ENCODE results near the gene RHOBTB3.

The RHOBTB3 gene

GRCh38 chr5:95718738-95719137, 12.4 kb upstream of the RHOBTB3 start:
- H3K36me3 ChIP-seq: no peaks in the 10 kb centered on the region
- no peak for TF ChIP-seq CTCF (IDR thresholded peaks at IDR 0.05; ENCODE audit: low read depth, low read length)
- no peak overlapping the region for H3K27ac ChIP-seq
- no peak for DNase-seq
- H3K27me3 ChIP-seq (ENCODE audit: insufficient read depth, low read depth, severe bottlenecking): no peaks in the 10 kb centered on the region
- no peak overlapping the region for H3K4me3 ChIP-seq (ENCODE audit: low read depth, low read length)
- H3K9me3 ChIP-seq (ENCODE audit: severe bottlenecking): no peaks in the 10 kb centered on the region

GRCh38 chr5:95720094-95720786, 10.9 kb upstream of the RHOBTB3 start:
- H3K9me3 ChIP-seq (ENCODE audit: severe bottlenecking): no peaks in the 10 kb centered on the region
- no peaks in the 10 kb centered on the region for H3K27me3 ChIP-seq (ENCODE audit: insufficient read depth, low read depth, severe bottlenecking)
- H3K36me3 ChIP-seq: no peaks in the 10 kb centered on the region
- H3K4me3 ChIP-seq (ENCODE audit: low read depth, low read length): no peak overlapping the region
- DNase-seq: no peak
- no peak for TF ChIP-seq CTCF (IDR thresholded peaks at IDR 0.05; ENCODE audit: low read depth, low read length)
- H3K27ac ChIP-seq: no peak overlapping the region

GRCh38 chr5:95721582-95722295, 9.4 kb upstream of the RHOBTB3 start:
- no peak overlapping the region for H3K4me3 ChIP-seq (ENCODE audit: low read depth, low read length)
- no peaks in the 10 kb centered on the region for H3K36me3 ChIP-seq
- no peak overlapping the region for H3K27ac ChIP-seq
- no peaks in the 10 kb centered on the region for H3K9me3 ChIP-seq (ENCODE audit: severe bottlenecking)
- no peak for DNase-seq
- TF ChIP-seq CTCF (IDR thresholded peaks at IDR 0.05; ENCODE audit: low read depth, low read length): no peak
- no peaks in the 10 kb centered on the region for H3K27me3 ChIP-seq (ENCODE audit: insufficient read depth, low read depth, severe bottlenecking)

GRCh38 chr5:95723632-95724369, 7.3 kb upstream of the RHOBTB3 start:
- no peak overlapping the region for H3K27ac ChIP-seq
- H3K4me3 ChIP-seq (ENCODE audit: low read depth, low read length): no peak overlapping the region
- H3K9me3 ChIP-seq (ENCODE audit: severe bottlenecking): no peaks in the 10 kb centered on the region
- H3K36me3 ChIP-seq: no peaks in the 10 kb centered on the region
- no peak for TF ChIP-seq CTCF (IDR thresholded peaks at IDR 0.05; ENCODE audit: low read depth, low read length)
- DNase-seq: no peak
- H3K27me3 ChIP-seq (ENCODE audit: insufficient read depth, low read depth, severe bottlenecking): no peaks in the 10 kb centered on the region

GRCh38 chr5:95725071-95725820, 5.9 kb upstream of the RHOBTB3 start:
- TF ChIP-seq CTCF (IDR thresholded peaks at IDR 0.05; ENCODE audit: low read depth, low read length): no peak
- Histone ChIP-seq H3K27ac (no peak overlapping the region), H3K4me3 (ENCODE audit: low read depth, low read length) (no peak overlapping the region), H3K9me3 (ENCODE audit: severe bottlenecking) (no peaks in the 10 kb centered on the region), H3K27me3 (ENCODE audit: insufficient read depth, low read depth, severe bottlenecking) (no peaks in the 10 kb centered on the region), H3K36me3 (no peaks in the 10 kb centered on the region)
- DNase-seq: no peak

Data from WERI-Rb-1 (cell line).